Activated CD8-positive, alpha-beta memory T cell treated with anti-CD3 and anti-CD28 coated beads for 48 hours (primary cell): ENCODE measurements around the gene CPNE1.
"Not testable (repeated sequence)": the region's sequence is repeated elsewhere in the genome, so short reads cannot be mapped to it uniquely, and the experiment has no call there.

Source experiments
- DNase-seq, 3 experiments: peaks; one replicate each; pipeline ENCODE4 v3.0.0-alpha.2; 2020; ENCODE audit warnings: low read depth in 2 of 3, low spot score in 2 of 3

Gene CPNE1

DNA sequence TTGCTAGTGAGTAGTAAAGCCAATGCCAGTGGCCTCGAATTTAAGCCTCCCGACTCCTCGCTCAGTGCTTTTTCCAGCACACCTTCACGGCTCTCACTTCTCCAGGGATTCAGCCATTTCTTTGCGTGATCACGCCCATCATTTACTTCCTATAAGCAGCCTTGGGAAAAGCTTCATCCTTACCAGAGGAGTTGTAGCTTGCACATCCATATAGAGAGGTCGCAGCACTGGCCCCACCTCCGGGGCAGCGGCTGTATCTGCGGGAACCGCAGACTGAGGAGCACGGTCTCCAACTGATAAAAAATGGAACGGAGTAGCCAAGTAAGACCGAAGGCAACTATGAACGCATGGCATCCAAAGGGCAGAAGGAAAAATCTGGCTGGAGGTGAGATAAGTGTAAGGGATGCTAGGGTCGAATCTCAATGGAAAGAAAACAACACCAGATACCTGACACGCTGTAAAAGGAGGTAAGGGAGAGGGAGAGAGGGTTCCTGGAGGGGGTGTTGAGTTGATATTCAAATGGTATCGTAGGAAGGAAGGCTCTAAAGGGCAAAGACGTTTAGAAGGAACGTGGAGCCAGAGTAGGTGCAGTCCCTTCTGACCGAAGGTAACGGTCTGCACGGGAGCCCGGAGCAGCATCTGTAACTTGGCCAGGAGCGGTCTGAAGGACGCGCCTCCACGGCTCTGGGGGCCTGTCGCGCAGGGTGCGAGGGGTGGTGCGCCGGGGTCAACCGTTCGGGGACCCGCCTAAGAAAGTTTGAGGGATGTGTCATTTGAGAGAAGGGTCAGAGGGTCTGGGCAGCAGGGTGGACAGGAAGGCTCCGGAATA lies 33.8 kb upstream of the CPNE1 start:
- DNase-seq = no peak

DNA sequence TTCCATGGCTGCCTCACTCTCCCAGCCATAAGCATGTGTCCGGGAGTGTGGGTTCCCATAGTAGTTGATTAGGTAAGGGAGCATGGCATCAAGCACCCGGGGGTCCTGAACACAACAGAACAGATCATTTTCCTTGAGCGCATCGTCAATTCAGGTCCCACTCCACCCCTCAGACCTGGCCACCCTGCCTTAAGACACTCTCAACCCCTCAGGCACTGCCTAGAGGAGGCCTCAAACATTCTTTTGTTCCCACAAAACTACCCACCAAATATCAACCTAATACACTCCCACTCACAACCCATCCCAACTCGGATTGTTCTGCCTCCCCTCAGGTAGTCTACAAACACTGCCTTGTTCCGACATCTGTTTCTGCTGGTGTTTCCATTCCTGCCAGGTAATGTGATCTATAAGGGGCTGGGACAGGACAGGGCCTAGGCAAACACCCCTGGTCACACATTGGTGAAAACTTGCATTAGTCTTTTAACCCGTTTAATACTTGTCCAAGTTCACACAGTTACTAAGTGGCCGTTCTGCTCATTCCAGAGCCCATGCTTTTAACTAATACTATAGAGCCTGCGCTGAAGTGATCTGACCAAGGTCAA lies 33.1 kb upstream of the CPNE1 start:
- DNase-seq = no peak

DNA sequence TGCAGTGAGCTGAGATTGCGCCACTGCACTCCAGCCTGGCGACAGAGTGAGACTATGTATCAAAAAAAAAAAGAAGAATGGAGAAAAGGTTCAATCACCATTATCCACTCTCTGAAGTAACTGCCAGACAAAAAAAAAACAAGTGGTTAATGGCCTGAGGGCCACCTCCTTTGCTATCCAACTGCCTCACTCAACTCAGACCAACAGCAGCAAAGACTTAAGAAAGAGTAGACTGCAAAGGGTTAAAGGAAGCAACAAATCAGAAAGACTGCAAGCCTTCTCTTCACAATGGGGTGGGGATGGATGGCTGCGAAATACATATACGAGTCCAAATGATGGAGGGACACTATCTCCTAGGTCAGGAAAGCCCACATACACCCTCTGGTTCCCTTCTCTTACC lies 31.3 kb upstream of the CPNE1 start:
- DNase-seq = no peak

DNA sequence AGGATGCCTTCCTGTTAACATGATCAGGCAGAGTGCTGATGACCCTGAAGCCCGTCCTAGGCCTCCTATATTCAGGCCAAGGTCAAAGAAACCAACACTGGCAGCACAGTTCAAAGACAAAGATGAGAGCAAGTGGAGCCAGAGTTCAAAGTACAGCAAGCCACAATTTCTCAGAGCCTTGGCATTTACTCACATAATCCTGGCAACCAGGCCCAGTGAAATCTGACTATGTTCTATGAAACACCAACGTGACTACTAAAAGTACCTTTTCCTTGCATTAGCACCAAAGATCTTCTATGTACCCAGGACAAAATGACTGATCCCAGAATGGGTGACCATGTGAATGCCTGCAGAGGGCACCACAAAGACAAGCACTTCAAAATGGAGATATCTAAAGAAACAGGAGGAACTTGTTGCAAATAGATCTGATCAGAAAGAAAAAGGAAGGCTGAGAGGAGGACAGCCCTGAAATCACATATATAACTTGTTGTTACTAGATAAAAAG lies 30.6 kb upstream of the CPNE1 start:
- DNase-seq = no peak

DNA sequence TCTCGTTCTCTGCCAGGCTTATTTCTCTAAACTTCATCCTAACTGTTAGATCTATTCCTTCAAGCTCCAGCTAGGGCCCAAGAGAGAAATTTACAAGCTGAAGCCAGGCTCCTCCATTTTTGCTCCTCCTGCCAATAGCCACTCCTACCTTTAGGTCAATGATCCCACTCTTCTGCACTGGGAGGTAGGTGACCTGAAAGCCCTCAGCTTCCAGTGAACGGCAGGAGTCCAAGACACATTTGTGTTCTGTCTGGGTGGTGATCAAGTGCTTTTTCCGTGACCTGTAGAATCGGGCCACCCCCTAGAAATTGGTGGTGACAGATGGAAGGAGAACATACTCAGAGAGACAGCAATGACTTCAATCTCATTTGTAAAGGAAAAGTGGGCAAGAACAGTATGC lies 25.6 kb upstream of the CPNE1 start:
- no peak for DNase-seq

DNA sequence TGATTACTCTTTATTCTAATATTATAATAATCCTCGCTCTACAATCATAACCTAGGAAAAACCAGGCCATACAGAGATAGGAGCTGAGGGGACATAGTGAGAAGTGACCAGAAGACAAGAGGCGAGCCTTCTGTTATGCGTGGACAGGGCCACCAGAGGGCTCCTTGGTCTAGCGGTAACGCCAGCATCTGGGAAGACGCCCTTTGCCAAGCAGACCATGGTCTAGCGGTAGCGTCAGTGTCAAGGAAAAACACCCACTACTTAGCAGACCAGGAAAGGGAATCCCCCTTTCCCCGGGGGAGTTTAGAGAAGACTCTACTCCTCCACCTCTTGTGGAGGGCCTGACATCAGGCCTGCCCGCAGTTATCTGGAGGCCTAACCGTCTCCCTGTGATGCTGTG lies 22.2 kb upstream of the CPNE1 start:
- DNase-seq = not testable (repeated sequence)

DNA sequence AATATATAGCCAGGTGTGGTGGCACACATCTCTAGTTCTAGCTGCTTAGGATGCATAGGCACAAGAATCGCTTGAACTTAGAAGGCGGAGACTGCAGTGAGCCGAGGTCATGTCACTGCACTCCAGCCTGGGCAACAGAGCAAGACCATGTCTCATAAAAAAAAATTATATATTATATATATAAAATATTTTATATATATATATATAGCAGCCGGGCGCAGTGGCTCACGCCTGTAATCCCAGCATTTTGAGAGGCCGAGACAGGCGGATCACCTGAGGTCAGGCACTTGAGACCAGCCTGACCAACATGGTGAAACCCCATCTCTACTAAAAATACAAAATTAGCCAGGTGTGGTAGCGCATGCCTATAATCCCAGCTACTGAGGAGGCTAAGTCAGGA lies 20.7 kb upstream of the CPNE1 start:
- not testable (repeated sequence) for DNase-seq

DNA sequence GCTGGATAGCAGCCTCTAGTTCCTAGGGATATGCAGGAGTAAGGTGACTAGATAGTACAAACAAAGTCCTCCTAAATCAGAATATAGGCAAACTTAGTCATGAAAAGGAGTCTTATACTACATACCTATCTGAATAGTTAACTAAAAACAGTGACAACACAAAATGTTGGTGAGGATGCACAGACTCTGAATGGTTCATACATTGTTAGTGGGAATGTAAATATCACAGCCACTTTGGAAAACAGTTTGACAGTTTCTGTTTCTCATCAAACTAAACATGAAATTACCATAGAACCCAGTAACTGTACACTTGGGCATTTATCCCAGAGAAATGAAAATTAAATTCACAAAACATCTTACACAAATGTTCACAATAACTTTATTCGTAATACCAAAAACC lies 17.3 kb upstream of the CPNE1 start:
- DNase-seq = no peak

DNA sequence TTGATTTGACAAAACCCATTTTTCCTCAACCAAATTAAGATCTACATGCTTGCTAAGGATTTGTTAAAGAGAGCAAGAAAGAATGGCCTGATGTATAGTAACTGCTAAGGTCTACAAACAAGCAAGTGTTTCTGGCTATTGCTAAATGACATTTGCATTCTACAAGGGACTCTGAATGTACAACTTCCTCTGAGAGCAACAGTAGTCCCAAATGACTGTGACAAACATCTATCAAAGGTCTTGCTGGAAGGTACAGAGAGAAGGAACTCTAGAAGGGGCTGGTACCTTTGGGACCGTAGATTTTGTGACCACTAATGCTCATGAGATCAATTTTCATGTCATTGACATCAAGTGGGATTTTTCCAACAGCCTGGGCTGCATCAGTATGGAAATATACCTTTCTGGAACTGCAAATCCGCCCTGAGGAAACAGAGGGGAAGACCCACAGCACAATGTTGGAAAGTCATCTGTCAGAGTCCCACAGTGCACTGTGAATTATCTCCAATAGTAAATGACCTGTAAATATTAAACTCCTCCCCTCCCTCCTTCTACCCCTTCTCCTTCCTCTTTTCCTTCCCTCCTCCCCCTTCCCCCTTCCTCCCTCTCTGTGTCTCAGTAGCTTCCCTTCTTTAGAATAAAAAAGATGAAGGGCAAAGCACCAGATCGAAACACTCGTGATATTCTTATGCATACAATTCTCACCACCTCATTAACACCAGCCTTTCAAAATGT lies 15.9 kb upstream of the CPNE1 start:
- no peak for DNase-seq

DNA sequence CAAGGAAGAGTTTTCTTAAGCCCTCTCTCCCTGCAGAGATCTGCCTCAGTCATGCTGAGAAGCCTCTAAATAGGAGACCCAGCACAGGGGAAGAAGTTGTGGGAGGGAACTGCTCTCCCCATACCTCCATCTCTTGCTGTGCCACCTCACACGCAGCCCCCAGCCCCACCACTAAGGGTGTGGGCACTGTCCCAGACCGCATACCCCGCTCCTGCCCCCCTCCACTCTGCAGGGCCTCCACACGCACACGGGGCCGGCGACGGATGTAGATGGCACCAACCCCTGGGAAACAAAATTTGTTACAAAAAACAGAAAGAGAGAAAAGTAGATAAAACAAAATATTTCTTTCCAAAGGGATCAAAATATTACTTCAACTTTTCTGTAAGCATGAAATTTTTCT lies 10.2 kb upstream of the CPNE1 start:
- DNase-seq = no peak

DNA sequence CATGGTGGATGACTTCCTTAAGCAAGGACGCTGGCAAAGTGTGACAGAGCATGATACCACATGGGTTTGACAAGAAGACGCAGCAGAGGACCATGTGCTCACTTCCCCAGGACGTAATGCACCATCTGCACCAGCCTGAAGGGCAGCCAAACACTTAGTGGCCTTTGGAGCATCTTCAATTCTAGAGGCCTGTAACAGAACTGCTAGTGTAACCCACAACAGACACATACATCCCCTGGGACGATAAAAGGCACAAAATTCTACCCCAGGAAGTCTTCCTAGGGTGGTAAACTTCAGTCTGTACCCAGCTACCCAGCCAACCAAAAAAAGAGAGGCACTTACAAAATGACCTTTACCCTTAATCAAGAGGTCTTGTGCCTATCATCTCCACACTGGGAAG lies 9.2 kb upstream of the CPNE1 start:
- DNase-seq = no peak

DNA sequence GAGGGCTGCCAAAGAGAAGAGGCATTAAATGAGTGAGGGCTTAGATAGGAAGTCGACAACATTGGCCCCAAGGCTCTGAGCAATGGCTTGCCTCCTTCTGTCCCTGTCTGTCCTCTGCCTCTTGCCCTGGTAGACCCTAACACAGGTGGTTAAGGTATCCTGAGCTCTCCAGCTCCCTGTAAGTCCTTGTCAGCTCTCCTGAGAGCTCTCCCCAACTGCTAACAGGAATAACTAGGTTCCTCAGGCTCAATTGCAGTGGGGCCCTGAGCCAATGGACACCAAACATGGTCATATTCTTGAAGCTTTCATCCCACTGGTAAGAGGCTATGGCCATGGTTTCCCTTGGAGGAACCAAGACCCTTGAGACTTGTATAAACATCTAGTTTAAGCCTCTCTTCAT lies 5.0 kb upstream of the CPNE1 start:
- DNase-seq = no peak

DNA sequence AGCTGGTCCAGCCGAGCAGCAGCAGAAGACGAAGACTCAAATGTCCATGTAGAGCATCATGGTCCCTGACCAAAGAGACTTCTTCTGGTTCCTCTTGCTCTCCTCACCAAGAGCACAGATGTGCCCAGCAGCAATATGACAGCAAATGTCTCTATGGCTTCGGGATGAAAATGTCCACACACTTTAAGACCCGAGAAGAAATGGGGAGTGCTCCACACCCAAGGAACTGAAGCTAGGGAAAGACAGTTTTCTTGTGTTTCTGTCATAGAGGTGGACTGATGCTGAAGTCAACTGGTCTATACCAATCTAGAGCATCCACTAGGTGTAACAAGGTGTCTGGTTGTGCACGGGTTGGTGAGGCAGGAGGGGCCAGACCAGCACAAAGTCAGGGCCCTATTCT lies 4.5 kb upstream of the CPNE1 start:
- DNase-seq = no peak

DNA sequence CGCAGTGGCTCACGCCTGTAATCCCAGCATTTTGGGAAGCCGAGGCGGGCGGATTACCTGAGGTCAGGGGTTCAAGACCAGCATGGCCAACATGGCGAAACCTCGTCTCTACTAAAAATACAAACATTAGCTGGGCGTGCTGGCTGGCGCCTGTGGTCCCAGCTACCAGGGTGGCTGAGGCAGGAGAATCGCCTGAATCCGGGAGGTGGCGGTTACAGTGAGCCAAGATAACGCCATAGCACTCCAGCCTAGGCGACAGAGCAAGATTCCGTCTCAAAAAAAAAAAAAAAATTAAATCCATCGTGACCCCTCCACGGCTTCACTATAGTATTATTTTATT lies 1.2 kb upstream of the CPNE1 start:
- no peak for DNase-seq

DNA sequence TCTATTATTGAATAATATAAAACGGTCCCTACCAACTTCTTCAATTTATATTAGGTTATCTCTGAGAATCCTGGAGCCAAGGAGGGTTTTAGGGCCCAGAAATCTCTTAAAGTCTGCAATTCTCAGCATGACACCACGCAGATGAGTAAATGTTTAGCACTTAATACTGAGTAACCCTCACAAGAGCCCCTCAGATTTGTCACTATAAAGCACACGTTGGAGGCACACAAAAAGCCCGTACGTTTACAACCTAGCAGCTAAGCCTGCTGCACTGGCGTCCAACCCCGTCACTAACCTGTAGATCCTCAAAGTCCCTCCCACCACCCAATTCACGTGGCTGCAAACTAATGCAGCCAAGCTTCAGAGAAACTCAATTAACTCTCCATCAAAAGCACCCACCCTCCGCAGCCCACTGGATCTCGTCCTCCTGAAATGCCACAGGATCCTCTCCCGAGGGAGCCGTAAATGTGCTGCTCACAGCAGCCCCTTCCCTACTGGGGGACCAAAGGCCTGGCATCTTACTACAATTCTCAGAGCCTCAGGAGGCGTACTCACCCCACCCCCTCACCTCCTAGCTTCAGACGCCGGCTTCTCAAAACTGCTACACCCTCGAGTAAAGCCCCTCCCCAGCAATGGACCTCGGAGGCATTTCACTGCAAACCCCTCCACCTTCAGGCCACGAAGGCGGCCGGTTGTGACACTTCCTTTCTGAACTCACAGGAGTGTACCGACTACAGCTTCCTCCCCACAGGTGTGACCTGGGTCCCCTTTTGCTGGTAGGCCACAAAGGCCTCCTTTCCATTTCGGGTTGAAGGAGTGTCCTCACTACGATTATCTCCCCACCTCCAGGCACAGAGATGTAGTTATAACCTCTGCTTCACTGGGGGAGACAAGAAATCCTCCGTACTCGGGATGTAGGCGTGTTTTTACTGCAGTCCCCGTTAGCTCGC lies 909 bp downstream of the CPNE1 start:
- DNase-seq = peak; percentile 28 to 38 (median 35)

DNA sequence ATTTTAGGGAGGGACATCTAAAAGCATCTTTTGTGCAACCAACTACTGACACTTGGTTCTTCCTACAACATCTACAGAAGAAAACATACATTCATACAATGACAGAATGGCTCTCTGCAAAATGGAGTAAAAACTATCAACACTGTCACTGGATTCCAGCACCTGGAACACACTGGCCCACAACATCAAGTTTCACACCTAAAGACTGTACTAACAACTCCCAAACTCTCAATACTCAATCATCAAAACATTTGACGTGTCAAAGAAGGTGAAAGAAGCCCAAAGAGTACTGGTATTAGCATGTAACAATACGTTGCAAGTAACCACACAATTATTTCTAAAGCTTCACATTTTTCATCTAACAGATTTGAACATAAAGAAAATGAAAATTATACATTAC lies 2.1 kb downstream of the CPNE1 start:
- no peak for DNase-seq

DNA sequence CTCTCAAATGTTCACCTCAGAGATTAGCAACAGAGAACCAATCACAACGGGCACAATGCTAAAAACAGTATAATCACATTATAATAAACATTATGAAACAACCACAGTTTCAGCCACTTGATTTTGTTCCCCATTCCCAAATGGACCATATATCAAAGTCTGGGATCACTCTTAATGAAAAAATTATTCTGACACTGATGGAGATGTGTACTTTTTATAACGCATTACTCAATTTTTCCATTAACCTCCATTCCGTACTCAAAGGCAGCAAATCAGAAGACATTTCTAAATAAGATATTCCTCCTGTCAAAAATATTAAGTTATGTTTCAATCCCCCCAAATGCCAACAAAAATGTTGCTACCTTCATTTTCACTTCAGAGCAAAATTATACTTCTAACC lies 2.8 kb downstream of the CPNE1 start:
- DNase-seq = no peak

DNA sequence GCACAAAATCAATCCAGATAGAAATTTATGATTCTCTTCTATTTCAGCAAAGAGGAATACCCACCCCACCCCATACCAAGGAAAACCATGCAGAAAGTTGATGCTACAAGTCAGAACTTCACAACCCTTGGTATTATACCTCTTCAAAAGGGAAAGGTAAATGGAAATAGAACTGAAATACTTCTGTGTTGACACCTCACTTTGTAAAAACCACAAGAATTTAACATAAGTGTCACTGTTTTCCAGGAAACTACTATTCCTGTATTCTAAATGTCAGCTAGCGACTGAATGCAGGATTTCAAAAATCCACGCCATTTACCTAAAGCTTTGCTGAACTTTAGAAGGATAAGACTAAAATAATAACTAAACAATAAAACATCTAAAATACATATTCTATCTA lies 3.6 kb downstream of the CPNE1 start:
- no peak for DNase-seq

DNA sequence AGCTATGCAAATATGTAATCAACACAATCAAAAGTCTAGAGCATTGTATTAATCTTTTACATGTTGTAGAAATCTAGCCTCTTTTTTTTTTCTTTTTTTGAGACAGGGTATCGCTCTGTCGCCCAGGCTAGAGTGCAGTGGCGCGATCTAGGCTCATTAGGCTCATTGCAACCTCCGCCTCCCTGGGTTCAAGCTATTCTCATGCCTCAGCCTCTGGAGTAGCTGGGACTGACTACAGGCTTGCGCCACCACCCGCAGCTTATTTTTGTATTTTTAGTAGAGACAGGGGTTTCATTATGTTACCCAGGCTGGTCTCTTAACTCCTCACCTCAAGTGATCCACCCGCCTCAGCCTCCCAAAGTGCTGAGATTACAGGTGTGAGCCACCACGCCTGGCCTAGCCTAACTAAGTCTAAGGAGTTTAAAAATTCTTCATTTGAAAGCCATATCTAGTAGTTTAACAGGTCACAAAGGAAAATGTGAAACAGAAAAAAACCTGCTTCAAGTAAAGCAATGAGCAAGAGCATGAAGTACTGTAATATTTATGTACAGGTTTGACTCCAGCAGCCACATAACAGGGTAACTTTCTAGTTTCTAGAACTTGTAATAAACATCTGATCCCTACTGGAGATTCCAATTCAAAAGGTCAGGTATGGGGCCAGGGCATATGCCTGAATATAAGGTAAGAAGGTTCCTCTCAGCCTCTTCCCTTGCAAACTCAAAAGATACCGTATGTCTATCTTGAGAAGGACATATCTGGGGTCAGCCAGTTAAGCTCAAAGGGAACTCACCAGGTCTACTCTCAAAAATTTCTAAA lies 4.4 kb downstream of the CPNE1 start:
- DNase-seq = no peak

DNA sequence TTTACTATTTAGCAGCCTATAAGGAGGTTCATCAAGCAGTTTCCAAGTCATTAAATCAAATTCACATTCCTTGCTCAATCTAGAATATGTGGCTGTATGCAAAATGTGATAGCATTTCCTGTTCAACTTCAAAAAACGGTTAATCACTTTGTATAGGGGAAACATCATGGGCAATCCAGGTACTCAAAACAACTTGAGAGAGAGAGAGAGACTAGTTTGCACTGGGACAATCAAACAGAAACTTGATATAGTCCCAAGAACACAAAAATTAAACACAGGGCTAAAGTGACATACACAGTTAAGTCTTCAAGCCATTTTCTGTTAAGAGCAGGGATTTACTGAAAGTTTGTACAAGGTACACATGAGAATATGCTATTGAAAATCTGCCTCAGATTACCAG lies 7.4 kb downstream of the CPNE1 start:
- no peak for DNase-seq
